Measurements from ENCODE around the gene OR2V2.

DNA sequence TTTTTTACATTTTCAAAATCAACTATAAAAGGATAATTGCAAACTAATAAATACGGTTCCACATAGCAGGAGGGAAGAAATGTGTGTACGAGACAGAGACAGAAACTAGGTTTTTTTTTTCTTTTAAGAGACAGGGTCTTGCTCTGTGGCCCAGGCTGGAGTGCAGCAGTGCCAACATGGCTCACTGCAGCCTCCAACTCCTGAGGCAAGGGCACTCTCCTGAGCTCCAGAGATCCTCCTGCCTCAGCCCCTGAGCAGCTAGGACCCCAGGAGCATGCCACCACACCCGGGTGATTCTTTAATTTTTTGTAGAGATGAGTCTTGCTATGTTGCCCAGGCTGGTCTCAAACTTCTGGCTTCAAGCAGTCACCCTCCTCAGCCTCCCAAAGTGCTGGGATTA is 14.3 kb upstream of the OR2V2 start:
- TF ChIP-seq JUNB (IDR thresholded peaks at IDR 0.05) (no peak), JUN (IDR thresholded peaks at IDR 0.05) (no peak), POLR2A (IDR thresholded peaks at IDR 0.05; ENCODE audit: low read length) (no peak), CEBPB (IDR thresholded peaks at IDR 0.05) (no peak), EP300 (IDR thresholded peaks at IDR 0.05) (no peak)
- TF ChIP-seq, protein P1, sequence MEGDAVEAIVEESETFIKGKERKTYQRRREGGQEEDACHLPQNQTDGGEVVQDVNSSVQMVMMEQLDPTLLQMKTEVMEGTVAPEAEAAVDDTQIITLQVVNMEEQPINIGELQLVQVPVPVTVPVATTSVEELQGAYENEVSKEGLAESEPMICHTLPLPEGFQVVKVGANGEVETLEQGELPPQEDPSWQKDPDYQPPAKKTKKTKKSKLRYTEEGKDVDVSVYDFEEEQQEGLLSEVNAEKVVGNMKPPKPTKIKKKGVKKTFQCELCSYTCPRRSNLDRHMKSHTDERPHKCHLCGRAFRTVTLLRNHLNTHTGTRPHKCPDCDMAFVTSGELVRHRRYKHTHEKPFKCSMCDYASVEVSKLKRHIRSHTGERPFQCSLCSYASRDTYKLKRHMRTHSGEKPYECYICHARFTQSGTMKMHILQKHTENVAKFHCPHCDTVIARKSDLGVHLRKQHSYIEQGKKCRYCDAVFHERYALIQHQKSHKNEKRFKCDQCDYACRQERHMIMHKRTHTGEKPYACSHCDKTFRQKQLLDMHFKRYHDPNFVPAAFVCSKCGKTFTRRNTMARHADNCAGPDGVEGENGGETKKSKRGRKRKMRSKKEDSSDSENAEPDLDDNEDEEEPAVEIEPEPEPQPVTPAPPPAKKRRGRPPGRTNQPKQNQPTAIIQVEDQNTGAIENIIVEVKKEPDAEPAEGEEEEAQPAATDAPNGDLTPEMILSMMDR (IDR thresholded peaks at IDR 0.05), result no peak
